Body of pancreas (tissue), 4 donors: ENCODE results near the gene NRP2. TPM values are rescaled to one million over a fixed set of nuclear protein-coding genes. Genes with fewer than 3 reads are reported as not detected.

Source experiments
- ATAC-seq: fragments of 150-250 bp; one replicate; pipeline ENCODE4 v1.9.1; 2016
- DNase-seq, 4 donors: peaks; one replicate each; pipeline ENCODE4 v3.0.0-alpha.2; 2019
- H3K27ac ChIP-seq, 4 donors: fragments of 200-600 bp; sonication (generic); 1 replicate in 3 of 4; 2 replicates in 1 of 4; pipeline versions ENCODE4 v1.5.1 to v1.6.1; 2016 to 2019; ENCODE audit warnings: mild to moderate bottlenecking in 1 of 4, mixed read lengths in 1 of 4, moderate library complexity in 1 of 4
- H3K27me3 ChIP-seq, 2 donors: fragments of 200-600 bp; sonication (generic); one replicate each; pipeline ENCODE4 v1.6.0; 2016; ENCODE audit warnings: mild to moderate bottlenecking in 1 of 2
- H3K36me3 ChIP-seq, 2 donors: fragments of 200-600 bp; sonication (generic); replicated peaks in 1 of 2; 2 replicates each; pipeline ENCODE4 v1.5.1; 2016; ENCODE audit warnings: low read depth in 2 of 2; ENCODE audit not compliant: insufficient read depth in 1 of 2
- H3K4me1 ChIP-seq: fragments of 200-600 bp; sonication (generic); one replicate; pipeline ENCODE4 v1.6.0; 2016
- H3K4me3 ChIP-seq, 2 donors: fragments of 200-600 bp; sonication (generic); 1 replicate in 1 of 2; 2 replicates in 1 of 2; pipeline ENCODE4 v1.5.1; 2016 to 2019
- H3K9me3 ChIP-seq, 3 donors: fragments of 200-600 bp; sonication (generic); 1 replicate in 2 of 3; 2 replicates in 1 of 3; pipeline ENCODE4 v1.5.1; 2016
- CTCF ChIP-seq, 7 experiments: fragments of 450-650 bp in 4 of 7; fragments of 200-600 bp in 3 of 7; sonication (generic) in 3 of 7; IDR thresholded peaks; one replicate each; pipeline ENCODE4 v1.5.1; 2016 to 2019; ENCODE audit warnings: antibody characterized with exemption in 7 of 7
- POLR2A ChIP-seq, 3 donors: fragments of 450-650 bp; IDR thresholded peaks; one replicate each; pipeline ENCODE4 v1.6.1; 2016; ENCODE audit warnings: antibody characterized with exemption in 3 of 3, mild to moderate bottlenecking in 2 of 3
- WGBS, 2 donors: methylation state at CpG; one replicate each; pipeline ENCODE4 v1.1.5; 2017; 5-methylcytosine and 5-hydroxymethylcytosine counted together
- intact Hi-C: fragments of 100-400 bp; cut with DNase I; formaldehyde crosslinking; loops from one replicate; pipeline ENCODE4 v1.15.1; 2023
- total RNA-seq, 2 donors: library from RNA; depleted of rRNA; stranded (reverse); fragments of >200 nt; gene quantifications; one replicate each; pipeline ENCODE4 v1.1.0, GENCODE V29; 2016

The NRP2 gene
- total RNA-seq, 2 donors from 2014 or later, result 5.7 to 7.6 TPM

- intact Hi-C loops, result no loop called here
- Histone ChIP-seq H3K4me3 (no peak overlapping the region), H3K27me3 (peaks cover 0 to 6% of the 10 kb centered on the region in 2 donors), H3K9me3 (no peaks in the 10 kb centered on the region), H3K27ac (no peak overlapping the region), H3K36me3 (no peaks in the 10 kb centered on the region), H3K4me1 (peaks cover 3% of the 10 kb centered on the region)
- ATAC-seq (no peak), DNase-seq (no peak)
- 55 to 81% methylated on average over 4 of the region's 4 CpGs for WGBS, 2 donors
- no peak for TF ChIP-seq CTCF (IDR thresholded peaks at IDR 0.05)
- TF ChIP-seq POLR2A (IDR thresholded peaks at IDR 0.05), result no peak
Measured at GRCh38 chr2:205768815-205769494, 86.7 kb downstream of the NRP2 start.

- intact Hi-C loops, result no loop called here
- DNase-seq (no peak), ATAC-seq (no peak)
- Histone ChIP-seq H3K36me3 (no peaks in the 10 kb centered on the region), H3K4me3 (no peak overlapping the region), H3K4me1 (no peaks in the 10 kb centered on the region), H3K27me3 (peaks cover 0 to under 1% of the 10 kb centered on the region in 2 donors), H3K27ac (no peak overlapping the region), H3K9me3 (no peaks in the 10 kb centered on the region)
- WGBS, 2 donors, result 48 to 66% methylated on average over 3 of the region's 3 CpGs
- TF ChIP-seq POLR2A (IDR thresholded peaks at IDR 0.05) (no peak), CTCF (IDR thresholded peaks at IDR 0.05) (no peak)
Measured at GRCh38 chr2:205769495-205769850, 87.2 kb downstream of the NRP2 start.

GRCh38 chr2:205769879-205770278 is 87.6 kb downstream of the NRP2 start:
- Histone ChIP-seq H3K36me3 (no peaks in the 10 kb centered on the region), H3K4me1 (no peaks in the 10 kb centered on the region), H3K4me3 (no peak overlapping the region), H3K27ac (no peak overlapping the region), H3K9me3 (no peaks in the 10 kb centered on the region), H3K27me3 (no peaks in the 10 kb centered on the region)
- TF ChIP-seq CTCF (IDR thresholded peaks at IDR 0.05) (no peak), POLR2A (IDR thresholded peaks at IDR 0.05) (no peak)
- intact Hi-C loops, result loop anchor here (5.0 kb wide), 1 partner anchor 117 kb away; no protein-coding TSS in a partner anchor
- DNase-seq (no peak), ATAC-seq (no peak)
- WGBS, 2 donors, result 60 to 67% methylated on average over 7 of the region's 7 CpGs

- ATAC-seq (no peak), DNase-seq (no peak)
- Histone ChIP-seq H3K4me1 (no peaks in the 10 kb centered on the region), H3K36me3 (no peaks in the 10 kb centered on the region), H3K27me3 (no peaks in the 10 kb centered on the region), H3K4me3 (no peak overlapping the region), H3K9me3 (no peaks in the 10 kb centered on the region), H3K27ac (no peak overlapping the region)
- TF ChIP-seq CTCF (IDR thresholded peaks at IDR 0.05) (no peak), POLR2A (IDR thresholded peaks at IDR 0.05) (no peak)
- WGBS, 2 donors, result 75 to 82% methylated on average over 7 of the region's 7 CpGs
- intact Hi-C loops, result loop anchor here (5.0 kb wide), 1 partner anchor 117 kb away; no protein-coding TSS in a partner anchor
Measured at GRCh38 chr2:205770577-205770976, 88.3 kb downstream of the NRP2 start.

GRCh38 chr2:205771031-205771430 is 88.7 kb downstream of the NRP2 start:
- peaks cover under 1% of the 10 kb centered on the region for H3K4me1 ChIP-seq
- H3K4me3 ChIP-seq, result no peak overlapping the region
- DNase-seq (no peak), ATAC-seq (no peak)
- no peaks in the 10 kb centered on the region for H3K9me3 ChIP-seq
- no peaks in the 10 kb centered on the region for H3K36me3 ChIP-seq
- intact Hi-C loops, result loop anchor here (5.0 kb wide), 1 partner anchor 116 kb away; no protein-coding TSS in a partner anchor
- H3K27me3 ChIP-seq, result no peaks in the 10 kb centered on the region
- TF ChIP-seq CTCF (IDR thresholded peaks at IDR 0.05) (no peak), POLR2A (IDR thresholded peaks at IDR 0.05) (no peak)
- H3K27ac ChIP-seq, result no peak overlapping the region
- 61 to 73% methylated on average over 10 of the region's 10 CpGs for WGBS, 2 donors
